ENCODE measurements around the gene C9orf153. TPM values are rescaled to one million over a fixed set of nuclear protein-coding genes. Genes with fewer than 3 reads are reported as not detected.

Gene C9orf153
- total RNA-seq, 1 experiment from 2014 or later, result 1.9 TPM

DNA sequence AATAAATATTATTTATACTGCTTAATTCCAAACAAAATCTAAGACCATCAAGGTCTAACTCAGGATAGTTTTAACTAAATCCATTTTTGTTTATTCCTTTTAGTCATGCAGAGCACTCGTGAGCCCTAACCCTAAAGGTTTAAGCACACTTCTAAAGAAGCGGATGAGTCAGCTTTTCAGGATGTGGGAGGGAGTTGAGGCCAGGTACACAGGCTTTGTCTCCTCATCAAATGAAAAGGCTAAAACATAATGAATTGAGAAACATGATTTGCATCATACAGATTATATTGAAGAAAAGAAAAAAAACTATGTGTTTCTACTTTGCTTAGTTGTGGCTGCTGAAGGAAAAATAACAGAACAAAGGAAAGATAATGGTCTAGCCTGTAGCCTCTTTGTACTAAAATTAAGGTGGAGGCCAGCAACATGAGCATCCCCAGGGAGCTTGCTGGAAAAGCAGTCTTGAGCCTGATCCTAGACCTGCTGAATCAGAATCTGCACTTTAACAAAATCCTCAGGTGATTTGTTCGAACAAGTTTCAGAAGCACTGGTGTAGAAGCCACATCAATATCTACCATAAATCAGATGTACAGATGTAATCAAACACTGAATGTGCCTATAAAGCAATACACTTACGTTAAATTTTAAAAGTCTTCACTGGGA lies 44.0 kb upstream of the C9orf153 start:
- CTCF ChIA-PET, result no interaction called here
- Histone ChIP-seq H3F3A (ENCODE audit: low read length, unreplicated experiment) (no peaks in the 10 kb centered on the region), H3K36me3 (ENCODE audit: low read depth, low read length) (peaks cover 24% of the 10 kb centered on the region; the same call in 1 of the 2 replicates), H3K4me1 (ENCODE audit: insufficient read depth, low read length) (peaks cover 5% of the 10 kb centered on the region; the same call in 1 of the 2 replicates), H3K27ac (ENCODE audit: low read length) (no peak overlapping the region), H3K4me3 (ENCODE audit: low read length) (no peak overlapping the region), H3K79me2 (ENCODE audit: low read length) (no peaks in the 10 kb centered on the region), H3K27me3 (ENCODE audit: low read length) (no peaks in the 10 kb centered on the region), H3K4me2 (ENCODE audit: low read length) (no peak overlapping the region), H3K9me3 (ENCODE audit: low read length) (no peaks in the 10 kb centered on the region), H4K20me1 (ENCODE audit: low read length) (no peaks in the 10 kb centered on the region), H3K9ac (ENCODE audit: low read length) (no peak overlapping the region), H3K9me2 (replicated peaks; ENCODE audit: low read length) (no peaks in the 10 kb centered on the region), H2AFZ (ENCODE audit: low read length) (no peak overlapping the region)
- DNase-seq (peak; percentile 64), ATAC-seq (peak; percentile 75)
- TF ChIP-seq EZH2 (IDR thresholded peaks at IDR 0.05; ENCODE audit: low read length, unreplicated experiment) (no peak), EZH2phosphoT487 (IDR thresholded peaks at IDR 0.05; ENCODE audit: borderline replicate concordance, low read length) (no peak)
- TF ChIP-seq, protein P1, sequence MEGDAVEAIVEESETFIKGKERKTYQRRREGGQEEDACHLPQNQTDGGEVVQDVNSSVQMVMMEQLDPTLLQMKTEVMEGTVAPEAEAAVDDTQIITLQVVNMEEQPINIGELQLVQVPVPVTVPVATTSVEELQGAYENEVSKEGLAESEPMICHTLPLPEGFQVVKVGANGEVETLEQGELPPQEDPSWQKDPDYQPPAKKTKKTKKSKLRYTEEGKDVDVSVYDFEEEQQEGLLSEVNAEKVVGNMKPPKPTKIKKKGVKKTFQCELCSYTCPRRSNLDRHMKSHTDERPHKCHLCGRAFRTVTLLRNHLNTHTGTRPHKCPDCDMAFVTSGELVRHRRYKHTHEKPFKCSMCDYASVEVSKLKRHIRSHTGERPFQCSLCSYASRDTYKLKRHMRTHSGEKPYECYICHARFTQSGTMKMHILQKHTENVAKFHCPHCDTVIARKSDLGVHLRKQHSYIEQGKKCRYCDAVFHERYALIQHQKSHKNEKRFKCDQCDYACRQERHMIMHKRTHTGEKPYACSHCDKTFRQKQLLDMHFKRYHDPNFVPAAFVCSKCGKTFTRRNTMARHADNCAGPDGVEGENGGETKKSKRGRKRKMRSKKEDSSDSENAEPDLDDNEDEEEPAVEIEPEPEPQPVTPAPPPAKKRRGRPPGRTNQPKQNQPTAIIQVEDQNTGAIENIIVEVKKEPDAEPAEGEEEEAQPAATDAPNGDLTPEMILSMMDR (conservative IDR thresholded peaks at IDR 0.05; ENCODE audit: low read depth, low read length), result no peak
- POLR2A ChIA-PET (ENCODE audit: unreplicated experiment), result no interaction called here
- intact Hi-C loops (cut with micrococcal nuclease), result no loop called here
- BruUV-seq (replicated peaks), result no TSS peak

DNA sequence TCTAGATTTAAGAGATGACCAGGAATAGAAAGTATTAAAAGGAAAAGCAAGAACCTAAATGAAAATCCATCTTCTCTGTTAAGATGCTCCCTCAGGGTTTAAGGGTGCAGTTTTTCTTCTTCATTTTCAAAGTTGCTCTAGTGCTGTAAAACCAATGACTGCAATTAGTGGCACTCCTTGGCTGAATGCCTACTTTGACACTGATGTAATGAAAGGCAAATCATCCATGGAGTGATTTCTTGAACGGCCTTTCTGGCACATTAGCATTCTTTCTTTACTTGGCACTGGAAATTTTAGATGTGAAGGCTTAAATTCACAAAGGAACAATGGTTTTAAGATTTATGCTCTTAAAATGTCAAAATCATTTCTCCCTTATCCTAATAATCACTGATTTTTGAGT lies 42.2 kb upstream of the C9orf153 start:
- no peaks in the 10 kb centered on the region for H3K27me3 ChIP-seq (ENCODE audit: low read length)
- no peaks in the 10 kb centered on the region for H3K79me2 ChIP-seq (ENCODE audit: low read length)
- H3K9me3 ChIP-seq (ENCODE audit: low read length), result no peaks in the 10 kb centered on the region
- H3K27ac ChIP-seq (ENCODE audit: low read length), result no peak overlapping the region
- no peak overlapping the region for H2AFZ ChIP-seq (ENCODE audit: low read length)
- H3F3A ChIP-seq (ENCODE audit: low read length, unreplicated experiment), result no peaks in the 10 kb centered on the region
- POLR2A ChIA-PET (ENCODE audit: unreplicated experiment), result no interaction called here
- BruUV-seq (replicated peaks), result no TSS peak
- peaks cover 5% of the 10 kb centered on the region; the same call in 1 of the 2 replicates for H3K4me1 ChIP-seq (ENCODE audit: insufficient read depth, low read length)
- no peaks in the 10 kb centered on the region for H3K9me2 ChIP-seq (replicated peaks; ENCODE audit: low read length)
- DNase-seq (no peak), ATAC-seq (no peak)
- H3K36me3 ChIP-seq (ENCODE audit: low read depth, low read length), result peaks cover 24% of the 10 kb centered on the region
- no peak overlapping the region for H3K4me2 ChIP-seq (ENCODE audit: low read length)
- H3K9ac ChIP-seq (ENCODE audit: low read length), result no peak overlapping the region
- H4K20me1 ChIP-seq (ENCODE audit: low read length), result no peaks in the 10 kb centered on the region
- intact Hi-C loops (cut with micrococcal nuclease), result no loop called here
- CTCF ChIA-PET, result no interaction called here
- no peak overlapping the region for H3K4me3 ChIP-seq (ENCODE audit: low read length)
- no peak for TF ChIP-seq EZH2 (IDR thresholded peaks at IDR 0.05; ENCODE audit: low read length, unreplicated experiment)
- no peak for TF ChIP-seq EZH2phosphoT487 (IDR thresholded peaks at IDR 0.05; ENCODE audit: borderline replicate concordance, low read length)
- TF ChIP-seq, protein P1 (conservative IDR thresholded peaks at IDR 0.05; ENCODE audit: low read depth, low read length), result no peak

DNA sequence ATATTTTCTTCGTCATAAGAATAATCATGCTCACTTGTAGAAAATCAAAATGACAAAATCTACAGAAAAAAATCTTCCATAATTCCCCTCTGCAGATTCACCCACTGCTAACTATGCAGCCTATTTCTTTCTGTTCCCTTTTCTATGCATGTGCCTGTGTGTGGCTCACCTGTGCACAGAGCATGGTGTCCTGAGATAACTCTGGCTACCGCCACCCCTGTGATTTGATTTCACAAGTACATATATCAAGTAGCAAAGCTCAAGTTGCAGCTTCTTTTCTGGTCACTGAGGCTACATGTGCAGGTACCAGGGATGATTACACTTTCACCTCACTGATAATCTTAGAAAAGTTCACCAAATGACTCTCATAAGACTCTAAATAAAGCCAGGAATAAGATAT lies 41.2 kb upstream of the C9orf153 start:
- Histone ChIP-seq H3K4me1 (ENCODE audit: insufficient read depth, low read length) (peaks cover 5% of the 10 kb centered on the region; the same call in 1 of the 2 replicates), H3K27ac (ENCODE audit: low read length) (no peak overlapping the region), H3K4me3 (ENCODE audit: low read length) (no peak overlapping the region), H3K9me2 (replicated peaks; ENCODE audit: low read length) (no peaks in the 10 kb centered on the region), H3F3A (ENCODE audit: low read length, unreplicated experiment) (no peaks in the 10 kb centered on the region), H3K79me2 (ENCODE audit: low read length) (no peaks in the 10 kb centered on the region), H3K36me3 (ENCODE audit: low read depth, low read length) (peaks cover 21% of the 10 kb centered on the region), H4K20me1 (ENCODE audit: low read length) (no peaks in the 10 kb centered on the region), H3K9me3 (ENCODE audit: low read length) (no peaks in the 10 kb centered on the region), H3K27me3 (ENCODE audit: low read length) (no peaks in the 10 kb centered on the region), H2AFZ (ENCODE audit: low read length) (no peak overlapping the region), H3K4me2 (ENCODE audit: low read length) (no peak overlapping the region), H3K9ac (ENCODE audit: low read length) (no peak overlapping the region)
- no TSS peak for BruUV-seq (replicated peaks)
- TF ChIP-seq, protein P1 (conservative IDR thresholded peaks at IDR 0.05; ENCODE audit: low read depth, low read length), result no peak
- TF ChIP-seq EZH2phosphoT487 (IDR thresholded peaks at IDR 0.05; ENCODE audit: borderline replicate concordance, low read length), result no peak
- no peak for TF ChIP-seq EZH2 (IDR thresholded peaks at IDR 0.05; ENCODE audit: low read length, unreplicated experiment)
- intact Hi-C loops (cut with micrococcal nuclease), result no loop called here
- DNase-seq (no peak), ATAC-seq (no peak)
- ChIA-PET CTCF (no interaction called here), POLR2A (ENCODE audit: unreplicated experiment) (no interaction called here)

Data from PC-3 (cell line).